ENCODE measurements around the gene FBXW8.

DNA sequence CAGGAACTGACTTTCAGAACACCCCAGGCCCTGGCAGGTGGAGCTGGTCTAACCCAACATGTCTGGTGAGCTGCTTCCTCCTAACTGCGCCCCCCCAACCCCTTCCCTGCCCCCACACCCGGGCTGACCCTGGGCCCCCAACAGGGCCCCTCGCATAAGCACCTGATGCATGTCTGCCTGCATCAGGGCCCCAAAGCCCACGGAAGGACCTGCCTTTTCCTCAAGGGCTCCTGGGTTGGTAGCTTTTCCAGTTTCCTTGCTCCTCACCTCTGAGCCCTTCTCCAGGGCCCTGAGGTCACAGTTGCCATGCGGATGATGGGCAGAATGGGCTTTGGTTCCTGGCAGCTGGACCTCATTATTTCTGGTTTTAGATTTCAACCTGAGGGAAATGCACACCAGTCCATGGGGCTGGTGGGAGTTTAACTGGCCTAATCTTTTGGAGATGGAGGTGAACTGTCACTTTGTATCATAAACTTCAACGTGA lies 170.0 kb downstream of the FBXW8 start:
- no peak for TF ChIP-seq CTCF (IDR thresholded peaks at IDR 0.05; ENCODE audit: insufficient read depth, low read length)
- TF ChIP-seq POLR2AphosphoS5 (IDR thresholded peaks at IDR 0.05; ENCODE audit: low read depth): no peak
- no peak for TF ChIP-seq REST (IDR thresholded peaks at IDR 0.05; ENCODE audit: insufficient replicate concordance, low read depth)
- TF ChIP-seq GABPA (IDR thresholded peaks at IDR 0.05; ENCODE audit: low read depth): no peak

All from HL-60 (cell line).